ENCODE data around the gene TSPAN1. TPM values are rescaled to one million over a fixed set of nuclear protein-coding genes. Genes with fewer than 3 reads are reported as not detected.

TSPAN1 gene
- total and polyA plus RNA-seq, 2 of the 13 experiments (the other 11 are each of a cell fraction or from before 2014, with no cell fraction given), result 1.7 to 2.9 TPM

GRCh38 chr1:46211051-46211450, 36.2 kb downstream of the TSPAN1 start:
- Histone ChIP-seq H3K4me1 (ENCODE audit: insufficient read depth, low read length) (peaks cover under 1% of the 10 kb centered on the region; the same call in 1 of the 2 replicates), H3K27me3 (ENCODE audit: control insufficient read depth in 1 of 2, insufficient read depth in 2 of 2, low read length in 2 of 2) (no peaks in the 10 kb centered on the region), H3K79me2 (ENCODE audit: insufficient read depth, low read length) (no peaks in the 10 kb centered on the region), H3K4me2 (ENCODE audit: low read depth, low read length) (no peak overlapping the region), H3K9ac (ENCODE audit: insufficient read depth, low read depth, low read length) (no peak overlapping the region), H3K9me3 (ENCODE audit: low read length) (no peaks in the 10 kb centered on the region), H2AFZ (ENCODE audit: low read length) (no peak overlapping the region), H3K4me3 (replicated peaks in 1 of 3; ENCODE audit: insufficient read depth in 1 of 3, low read depth in 2 of 3, low read length in 3 of 3) (no peak overlapping the region), H4K20me1 (ENCODE audit: insufficient read depth, low read length) (no peaks in the 10 kb centered on the region), H3K36me3 (replicated peaks in 1 of 2; ENCODE audit: control insufficient read depth in 1 of 2, insufficient read depth in 2 of 2, low read length in 2 of 2) (no peaks in the 10 kb centered on the region), H3K27ac (ENCODE audit: extremely low read length, insufficient read depth, low read length) (no peak overlapping the region)
- CTCF ChIA-PET (ENCODE audit: low intra/inter-chr PET ratio, low total read pairs), result no interaction called here
- in situ Hi-C loops (cut with HindIII; ENCODE audit: extremely low pct_ligation_motif_present, low pct_unique_long_range_greater_than_20kb), result no loop called here
- no peak for FAIRE-seq
- POLR2A ChIA-PET, result no interaction called here
- ATAC-seq, result no peak
- DNase-seq (ENCODE audit: low spot score), result no peak
- TF ChIP-seq NCOA1 (CRISPR knock-in tag; IDR thresholded peaks at IDR 0.05), result no peak
- TF ChIP-seq ZFX (CRISPR knock-in tag; IDR thresholded peaks at IDR 0.05; ENCODE audit: low read depth), result no peak
- no peak for TF ChIP-seq KDM3A (CRISPR knock-in tag; IDR thresholded peaks at IDR 0.05; ENCODE audit: low read depth)
- no peak for TF ChIP-seq MLLT10 (CRISPR knock-in tag; IDR thresholded peaks at IDR 0.05)
- TF ChIP-seq ZNF589 (CRISPR knock-in tag; conservative IDR thresholded peaks at IDR 0.05), result no peak
- intact Hi-C loops (cut with micrococcal nuclease; ENCODE audit: unreplicated experiment), result no loop called here
- WGBS (ENCODE audit: low lambda C conversion rate), result 22% methylated on average over 2 of the region's 2 CpGs
- BruUV-seq (replicated peaks), result no TSS peak

DNA sequence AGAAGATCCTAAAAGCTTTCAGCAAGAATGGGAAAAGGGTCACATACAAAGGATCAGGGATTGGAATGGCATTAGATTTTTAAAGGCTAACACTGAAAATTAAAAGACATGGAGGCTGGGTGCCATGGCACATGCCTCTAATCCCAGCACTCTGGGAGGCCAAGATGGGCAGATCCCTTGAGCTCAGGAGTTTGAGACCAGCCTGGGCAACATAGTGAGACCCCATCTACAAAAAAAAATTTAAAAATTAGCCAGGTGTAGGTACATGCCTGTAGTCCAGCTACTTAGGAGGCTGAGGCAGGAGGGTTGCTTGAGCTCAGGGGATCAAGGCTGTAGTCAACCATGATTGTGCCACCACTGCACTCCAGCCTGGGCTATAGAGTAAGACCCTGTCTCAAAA, 40.6 kb downstream of the TSPAN1 start:
- no peaks in the 10 kb centered on the region for H4K20me1 ChIP-seq (ENCODE audit: insufficient read depth, low read length)
- DNase-seq (ENCODE audit: low spot score), result no peak
- FAIRE-seq, result no peak
- H3K4me1 ChIP-seq (ENCODE audit: insufficient read depth, low read length), result peaks cover 17% of the 10 kb centered on the region
- no peak overlapping the region for H2AFZ ChIP-seq (ENCODE audit: low read length)
- H3K27me3 ChIP-seq (ENCODE audit: control insufficient read depth in 1 of 2, insufficient read depth in 2 of 2, low read length in 2 of 2), result no peaks in the 10 kb centered on the region
- no peak for ATAC-seq
- BruUV-seq (replicated peaks), result no TSS peak
- in situ Hi-C loops (cut with HindIII; ENCODE audit: extremely low pct_ligation_motif_present, low pct_unique_long_range_greater_than_20kb) (no loop called here), intact Hi-C loops (cut with micrococcal nuclease; ENCODE audit: unreplicated experiment) (no loop called here)
- CTCF ChIA-PET (ENCODE audit: low intra/inter-chr PET ratio, low total read pairs), result no interaction called here
- no peak overlapping the region for H3K4me3 ChIP-seq (replicated peaks in 1 of 3; ENCODE audit: insufficient read depth in 1 of 3, low read depth in 2 of 3, low read length in 3 of 3)
- H3K9ac ChIP-seq (ENCODE audit: insufficient read depth, low read depth, low read length), result no peak overlapping the region
- H3K9me3 ChIP-seq (ENCODE audit: low read length), result no peaks in the 10 kb centered on the region
- no peak overlapping the region for H3K4me2 ChIP-seq (ENCODE audit: low read depth, low read length)
- no peak overlapping the region for H3K27ac ChIP-seq (ENCODE audit: extremely low read length, insufficient read depth, low read length)
- no peaks in the 10 kb centered on the region for H3K79me2 ChIP-seq (ENCODE audit: insufficient read depth, low read length)
- POLR2A ChIA-PET, result no interaction called here
- TF ChIP-seq ZNF17 (CRISPR knock-in tag; IDR thresholded peaks at IDR 0.05) (no peak), ZBTB38 (CRISPR knock-in tag; IDR thresholded peaks at IDR 0.05) (no peak), ZNF121 (CRISPR knock-in tag; IDR thresholded peaks at IDR 0.05) (0 out of 2 replicates have a peak, but pooled peaks have one; percentile 27), AKNA (CRISPR knock-in tag; IDR thresholded peaks at IDR 0.05; ENCODE audit: borderline replicate concordance) (no peak)
- TF ChIP-seq, protein P1, sequence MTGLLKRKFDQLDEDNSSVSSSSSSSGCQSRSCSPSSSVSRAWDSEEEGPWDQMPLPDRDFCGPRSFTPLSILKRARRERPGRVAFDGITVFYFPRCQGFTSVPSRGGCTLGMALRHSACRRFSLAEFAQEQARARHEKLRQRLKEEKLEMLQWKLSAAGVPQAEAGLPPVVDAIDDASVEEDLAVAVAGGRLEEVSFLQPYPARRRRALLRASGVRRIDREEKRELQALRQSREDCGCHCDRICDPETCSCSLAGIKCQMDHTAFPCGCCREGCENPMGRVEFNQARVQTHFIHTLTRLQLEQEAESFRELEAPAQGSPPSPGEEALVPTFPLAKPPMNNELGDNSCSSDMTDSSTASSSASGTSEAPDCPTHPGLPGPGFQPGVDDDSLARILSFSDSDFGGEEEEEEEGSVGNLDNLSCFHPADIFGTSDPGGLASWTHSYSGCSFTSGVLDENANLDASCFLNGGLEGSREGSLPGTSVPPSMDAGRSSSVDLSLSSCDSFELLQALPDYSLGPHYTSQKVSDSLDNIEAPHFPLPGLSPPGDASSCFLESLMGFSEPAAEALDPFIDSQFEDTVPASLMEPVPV (CRISPR knock-in tag; IDR thresholded peaks at IDR 0.05), result no peak
- TF ChIP-seq, protein P2, sequence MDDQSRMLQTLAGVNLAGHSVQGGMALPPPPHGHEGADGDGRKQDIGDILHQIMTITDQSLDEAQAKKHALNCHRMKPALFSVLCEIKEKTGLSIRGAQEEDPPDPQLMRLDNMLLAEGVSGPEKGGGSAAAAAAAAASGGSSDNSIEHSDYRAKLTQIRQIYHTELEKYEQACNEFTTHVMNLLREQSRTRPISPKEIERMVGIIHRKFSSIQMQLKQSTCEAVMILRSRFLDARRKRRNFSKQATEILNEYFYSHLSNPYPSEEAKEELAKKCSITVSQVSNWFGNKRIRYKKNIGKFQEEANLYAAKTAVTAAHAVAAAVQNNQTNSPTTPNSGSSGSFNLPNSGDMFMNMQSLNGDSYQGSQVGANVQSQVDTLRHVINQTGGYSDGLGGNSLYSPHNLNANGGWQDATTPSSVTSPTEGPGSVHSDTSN (CRISPR knock-in tag; IDR thresholded peaks at IDR 0.05; ENCODE audit: borderline replicate concordance), result no peak
- no peaks in the 10 kb centered on the region for H3K36me3 ChIP-seq (replicated peaks in 1 of 2; ENCODE audit: control insufficient read depth in 1 of 2, insufficient read depth in 2 of 2, low read length in 2 of 2)

All from HepG2 (cell line).